SH-SY5Y (cell line): Measurements from ENCODE around the gene ANKMY1.

ENCODE experiments used
- GATA2 ChIP-seq: IDR thresholded peaks from 2 replicates; pipeline ENCODE4 v1.6.1; 2011; ENCODE audit warnings: mild to moderate bottlenecking, low read depth, low read length
- GATA3 ChIP-seq: IDR thresholded peaks from 2 replicates; pipeline ENCODE4 v1.6.1; 2011; ENCODE audit warnings: low read depth, mild to moderate bottlenecking, low read length, moderate library complexity

- no peak for TF ChIP-seq GATA3
- no peak for TF ChIP-seq GATA2
Observed at GRCh38 chr2:240598311-240598911, 40.6 kb upstream of the ANKMY1 start.
